T-helper 1 cell treated with Interleukin-12 subunit alpha and Interleukin-12 subunit beta and Interleukin-4 antibody, amounts not matched to agents 30 ng/mL and 1 ng/mL, for 36 hours (primary cell): ENCODE measurements around the gene SAMD5. TPM values are rescaled to one million over a fixed set of nuclear protein-coding genes. Genes with fewer than 3 reads are reported as not detected.
"Not testable (repeated sequence)": the region's sequence is repeated elsewhere in the genome, so short reads cannot be mapped to it uniquely, and the experiment has no call there.

Experiments used
- intact Hi-C: fragments of 100-400 bp; cut with micrococcal nuclease; formaldehyde crosslinking; loops from one replicate; pipeline ENCODE4 v1.15.1; 2024
- total RNA-seq: library from RNA; stranded (reverse); gene quantifications from 2 replicates; pipeline ENCODE4 v1.2.3, GENCODE V29; 2022

Gene SAMD5
- total RNA-seq, 1 donor from 2014 or later, result not detected

DNA sequence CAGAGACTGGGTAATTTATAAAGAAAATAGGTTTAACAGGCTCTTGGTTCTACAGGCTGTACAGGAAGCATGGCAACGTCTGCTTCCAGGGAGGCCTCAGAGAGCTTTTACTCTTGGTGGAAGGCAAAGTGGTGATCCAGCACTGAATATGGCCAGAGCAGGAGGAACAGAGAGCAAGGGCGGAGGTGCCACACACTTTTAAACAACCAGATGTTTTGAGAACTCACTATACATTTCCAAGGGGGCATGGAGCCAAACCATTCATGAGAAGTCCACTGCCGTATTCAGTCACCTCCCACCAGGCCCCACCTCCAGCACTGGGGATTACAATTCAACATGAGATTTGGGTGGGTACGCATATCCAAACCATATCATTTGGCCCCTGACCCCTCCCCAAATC, 18.7 kb downstream of the SAMD5 start:
- intact Hi-C loops, result no loop called here

DNA sequence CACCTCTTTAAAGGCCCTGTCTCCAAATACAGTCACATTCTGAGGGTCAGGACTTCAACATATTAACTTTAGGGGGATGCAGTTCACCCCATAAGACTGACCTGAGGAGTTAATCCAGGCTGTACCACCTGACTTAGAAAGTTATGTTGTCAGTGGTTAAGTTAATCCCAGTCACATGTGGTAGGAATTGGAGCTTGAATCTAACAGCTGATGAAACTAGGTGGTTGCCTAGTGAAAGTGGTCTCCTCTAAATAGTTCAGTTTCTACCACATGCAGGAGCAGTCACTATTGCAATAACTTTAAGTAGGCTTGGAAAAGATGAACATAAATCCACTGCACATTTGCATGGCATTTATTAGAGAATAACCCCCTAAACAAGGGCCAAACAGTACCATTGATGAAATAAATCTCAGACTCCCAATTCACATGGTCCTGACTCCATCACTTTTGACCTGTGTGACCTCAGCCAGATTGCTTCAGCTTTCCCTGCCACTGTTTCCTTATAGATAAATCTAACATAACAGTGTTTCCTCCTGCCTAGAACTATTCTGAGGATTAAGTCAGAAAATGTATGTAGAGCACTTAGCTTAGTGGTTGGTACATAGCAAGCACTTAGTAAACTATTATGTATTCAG, 20.1 kb downstream of the SAMD5 start:
- intact Hi-C loops, result no loop called here

DNA sequence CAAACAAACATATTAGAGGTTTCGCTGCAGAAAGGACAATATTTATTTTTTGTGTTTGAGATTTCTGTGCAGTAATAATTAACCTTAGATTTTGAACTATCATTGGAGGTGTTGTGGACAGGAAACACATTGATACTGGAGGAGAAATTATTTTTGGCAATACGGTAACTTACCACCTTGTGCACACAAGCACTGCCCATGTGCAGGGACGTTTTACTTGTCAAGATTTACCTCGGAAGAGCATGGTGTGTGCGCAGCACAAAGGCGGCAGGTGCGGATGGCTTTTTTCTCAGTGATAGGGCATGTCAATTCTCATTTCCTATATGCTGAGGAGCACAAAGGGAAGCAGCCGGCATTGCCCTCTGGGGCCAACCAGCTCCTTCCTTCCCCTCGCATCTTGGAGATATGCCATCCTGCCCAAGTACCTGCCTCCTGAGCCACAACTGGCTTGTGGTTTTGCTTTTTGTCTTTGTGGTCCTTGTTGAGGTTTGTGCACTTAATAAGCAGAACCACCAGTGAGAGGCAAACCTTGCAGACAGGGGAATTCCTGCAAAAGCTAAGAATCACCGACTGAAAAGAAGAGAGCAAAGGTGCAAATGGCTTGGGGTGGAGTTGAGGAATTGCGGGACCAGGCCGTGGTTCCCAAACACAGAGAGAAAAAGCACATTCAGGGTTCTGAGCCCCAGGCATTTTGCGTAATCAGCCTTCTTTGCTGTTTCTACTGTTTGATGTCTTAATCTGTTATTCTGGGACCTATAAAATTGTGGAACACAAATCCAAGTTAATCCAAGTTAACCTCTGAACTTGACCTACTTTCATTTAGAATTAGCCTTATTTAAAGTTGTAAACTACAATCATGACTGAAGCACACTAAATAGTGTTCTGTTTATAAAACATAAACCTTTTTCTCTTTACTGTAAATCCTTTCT, 21.9 kb downstream of the SAMD5 start:
- intact Hi-C loops, result no loop called here

GRCh38 chr6:147531321-147531720, 22.8 kb downstream of the SAMD5 start:
- intact Hi-C loops, result no loop called here

DNA sequence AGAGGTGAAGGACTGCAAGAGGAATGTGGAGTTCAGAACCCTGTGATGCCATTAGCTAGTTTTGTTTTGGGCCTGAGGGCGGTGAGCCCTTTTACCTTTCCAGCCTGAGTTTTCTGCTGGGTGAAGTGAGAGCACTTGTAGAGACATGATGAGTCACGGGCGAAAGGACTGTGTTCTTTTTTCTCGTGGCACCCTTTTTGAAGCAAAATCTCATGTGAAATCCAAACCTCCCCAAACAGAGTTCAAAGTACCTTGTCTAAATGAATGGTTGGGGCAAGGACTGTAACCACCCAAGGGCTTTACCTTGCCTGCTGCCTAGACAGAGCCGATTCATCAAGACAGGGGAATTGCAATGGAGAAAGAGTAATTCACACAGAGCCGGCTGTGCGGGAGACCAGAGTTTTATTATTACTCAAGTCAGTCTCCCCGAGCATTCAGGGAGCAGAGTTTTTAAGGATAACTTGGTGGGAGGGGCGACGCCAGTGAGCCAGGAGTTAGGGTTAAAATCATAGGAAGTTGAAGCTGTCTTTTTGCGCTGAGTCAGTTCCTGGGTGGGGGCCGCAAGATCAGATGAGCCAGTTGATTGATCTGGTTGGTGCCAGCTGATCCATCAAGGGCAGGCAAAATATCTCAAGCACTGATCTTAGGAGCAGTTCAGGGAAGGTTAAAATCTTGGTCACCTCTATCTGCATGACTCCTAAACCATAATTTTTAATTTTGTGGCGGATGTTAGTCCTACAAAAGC, 25.8 kb downstream of the SAMD5 start:
- intact Hi-C loops, result no loop called here

DNA sequence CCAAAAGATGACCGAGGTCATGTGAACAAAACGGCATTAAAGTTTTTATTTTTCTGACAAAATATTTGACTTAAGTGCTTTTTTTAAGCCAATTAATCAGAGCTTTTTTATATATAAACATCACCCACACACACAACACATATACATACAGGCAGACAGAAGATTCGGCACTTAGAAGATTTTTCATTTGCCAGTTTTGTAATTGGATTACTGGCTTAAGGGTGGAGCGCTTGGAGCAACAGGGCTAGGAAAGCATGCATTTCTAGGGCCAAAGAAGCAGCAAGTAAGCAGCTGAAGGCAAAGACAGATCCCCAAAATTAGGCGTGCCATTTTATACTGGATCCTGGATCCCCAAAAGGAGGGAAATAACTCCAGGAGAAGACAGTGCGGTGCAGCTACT, 30.3 kb downstream of the SAMD5 start:
- intact Hi-C loops, result no loop called here

DNA sequence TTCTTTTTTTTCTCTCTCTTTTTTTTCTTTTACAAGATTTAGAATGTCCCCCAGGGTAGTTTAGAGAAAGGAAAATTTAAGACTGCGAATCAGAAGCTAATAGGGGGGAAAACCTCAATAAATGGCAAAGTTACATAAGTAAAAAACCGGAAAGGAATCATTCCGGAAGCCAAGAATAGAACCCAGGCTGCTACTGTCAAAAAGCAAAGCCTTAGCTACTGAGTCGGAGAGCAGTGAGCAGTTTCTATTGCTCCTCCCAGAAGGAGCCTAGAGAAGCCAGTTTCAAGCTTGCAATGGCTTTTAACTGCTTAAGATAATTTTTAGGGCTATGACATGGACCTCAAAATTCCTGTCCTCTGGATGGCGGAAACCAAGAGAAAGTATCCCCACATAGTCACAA, 31.6 kb downstream of the SAMD5 start:
- intact Hi-C loops, result no loop called here

GRCh38 chr6:147542436-147542835, 33.9 kb downstream of the SAMD5 start:
- intact Hi-C loops, result not testable (repeated sequence)

DNA sequence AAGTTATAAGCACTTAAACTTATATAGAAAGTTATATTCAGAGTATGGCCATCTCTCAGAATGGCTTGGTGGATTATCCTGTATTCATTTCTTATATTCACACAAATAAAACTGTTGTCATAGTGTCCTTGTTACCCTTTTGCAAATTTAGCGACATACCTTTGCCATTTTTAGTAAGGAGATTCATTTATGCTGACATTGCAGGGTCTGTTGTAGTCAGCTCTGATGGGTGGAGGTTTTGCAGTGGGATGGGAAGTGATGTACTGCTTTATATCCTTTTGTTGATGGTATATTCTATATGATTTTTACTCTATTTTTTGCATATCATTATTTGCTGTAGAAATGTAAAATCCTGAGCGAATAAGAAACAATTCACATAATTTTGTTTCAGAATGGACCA, 35.9 kb downstream of the SAMD5 start:
- intact Hi-C loops, result no loop called here

- intact Hi-C loops, result no loop called here
Measured at GRCh38 chr6:147546501-147547368, 38.2 kb downstream of the SAMD5 start.

GRCh38 chr6:147547369-147547902, 38.9 kb downstream of the SAMD5 start:
- intact Hi-C loops, result no loop called here

GRCh38 chr6:147548921-147549475, 40.5 kb downstream of the SAMD5 start:
- intact Hi-C loops, result no loop called here

DNA sequence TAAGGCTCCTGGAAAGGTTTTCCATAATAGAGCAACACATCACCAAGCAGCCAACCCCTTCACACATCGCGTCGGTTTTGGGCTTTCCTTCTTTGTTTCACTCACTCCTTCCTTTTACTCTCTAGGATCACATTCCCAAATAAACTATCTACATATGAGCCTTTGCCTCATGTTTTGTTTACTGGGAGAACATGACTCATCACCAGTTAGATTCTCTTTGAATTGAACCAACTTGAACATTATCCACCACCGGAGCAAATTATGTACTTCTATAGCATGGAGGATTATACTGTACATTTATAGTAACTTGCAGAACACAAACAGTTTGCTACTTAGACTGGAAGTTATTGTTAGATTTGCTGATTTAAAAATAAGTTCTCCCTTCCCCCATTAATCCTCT, 41.0 kb downstream of the SAMD5 start:
- intact Hi-C loops, result no loop called here

GRCh38 chr6:147551976-147552375, 43.5 kb downstream of the SAMD5 start:
- intact Hi-C loops, result no loop called here

DNA sequence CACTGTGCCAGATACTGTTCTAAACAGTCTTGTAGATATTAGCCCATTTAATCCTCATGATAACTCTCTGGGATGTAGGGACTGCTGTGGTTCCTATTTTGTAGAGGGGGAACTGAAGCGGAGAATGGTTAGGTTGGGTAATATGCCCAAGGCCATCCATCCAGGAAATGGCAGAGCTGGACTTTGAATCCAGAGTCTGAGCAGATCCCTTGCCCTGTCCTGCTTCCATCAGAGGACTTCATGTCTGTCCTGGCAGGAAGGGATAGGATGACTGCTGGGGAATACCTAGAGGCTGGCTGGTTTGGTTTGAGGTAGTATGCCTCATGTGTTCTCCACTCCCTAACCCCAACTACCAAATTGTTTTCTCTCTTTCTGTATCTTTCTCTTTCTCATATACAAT, 44.6 kb downstream of the SAMD5 start:
- intact Hi-C loops, result no loop called here

GRCh38 chr6:147554281-147554680, 45.8 kb downstream of the SAMD5 start:
- intact Hi-C loops, result no loop called here

GRCh38 chr6:147559006-147559405, 50.5 kb downstream of the SAMD5 start:
- intact Hi-C loops, result no loop called here

DNA sequence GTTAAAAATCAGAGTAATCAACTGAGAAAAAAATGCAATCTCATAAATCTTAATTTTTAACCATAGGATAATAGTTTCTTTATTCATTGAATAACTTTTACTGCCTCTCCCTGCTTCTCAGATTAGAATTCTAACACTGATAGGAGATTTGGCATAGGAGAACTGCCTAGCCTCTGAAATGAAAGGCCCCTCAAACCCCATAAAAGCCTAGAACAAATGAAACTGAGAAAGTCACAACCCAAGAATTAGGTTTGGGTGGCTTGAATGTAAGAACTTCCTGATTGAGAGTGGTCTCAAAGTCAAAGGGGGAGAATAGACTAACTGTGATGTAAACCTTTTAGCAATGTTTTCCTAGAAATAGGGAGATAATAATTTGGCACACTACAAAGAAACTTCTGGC, 52.2 kb downstream of the SAMD5 start:
- intact Hi-C loops, result no loop called here

DNA sequence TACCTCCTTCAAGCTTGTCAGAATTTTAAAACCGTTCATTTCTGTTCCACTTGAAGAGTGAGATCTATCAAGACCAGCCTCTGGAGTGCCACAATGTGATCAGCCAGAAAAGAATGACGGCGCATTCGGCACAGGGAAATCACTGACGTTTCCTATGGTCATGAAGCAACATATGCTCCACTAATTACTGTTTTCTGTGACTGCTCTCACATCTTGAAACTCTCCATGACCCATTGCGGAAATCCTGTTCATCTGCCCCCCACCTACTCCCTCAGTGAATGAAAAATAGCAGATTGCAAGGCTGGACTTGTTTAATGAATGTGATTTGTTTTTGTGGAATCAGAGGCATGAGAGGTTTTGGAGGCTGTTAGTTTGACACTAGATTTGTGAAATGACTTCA, 53.2 kb downstream of the SAMD5 start:
- intact Hi-C loops, result no loop called here

DNA sequence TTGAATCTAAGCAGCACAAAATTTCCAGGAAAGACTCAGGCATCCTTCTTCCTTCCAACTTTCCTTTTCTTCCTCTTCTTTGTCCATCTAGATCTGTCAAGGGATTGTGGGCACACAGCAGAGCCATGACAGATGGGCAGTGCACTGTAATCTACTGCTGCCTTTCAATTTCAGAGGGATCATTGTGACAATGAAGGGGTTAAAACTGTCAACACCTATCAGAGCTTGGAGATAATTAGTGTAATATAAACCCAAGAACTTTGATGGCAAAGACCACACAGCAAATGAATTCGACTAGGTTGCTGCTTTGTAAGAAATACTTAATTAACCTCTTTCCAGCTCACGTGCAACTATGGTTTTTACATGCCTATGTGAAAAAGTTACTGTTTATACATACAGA, 55.0 kb downstream of the SAMD5 start:
- intact Hi-C loops, result no loop called here

DNA sequence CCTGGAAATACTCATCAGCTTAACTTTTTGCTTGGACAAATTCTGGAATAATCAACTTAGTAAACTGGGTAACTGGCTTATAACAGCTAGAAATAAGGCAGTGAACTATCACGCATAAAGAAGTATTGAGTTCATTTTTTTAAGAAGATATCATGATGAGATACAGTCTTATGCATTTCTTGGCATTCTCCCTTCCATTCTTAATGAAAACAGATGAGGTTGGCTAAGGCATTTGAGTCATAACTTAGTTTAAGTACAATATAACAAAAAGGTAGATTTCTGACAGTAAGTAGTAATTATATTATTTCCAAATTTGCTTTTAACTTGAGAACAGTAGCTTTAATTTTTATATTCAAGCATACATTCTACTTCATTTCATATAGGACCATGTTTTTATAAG, 56.1 kb downstream of the SAMD5 start:
- intact Hi-C loops, result no loop called here
